Prostate gland (tissue), 2 donors: ENCODE data around the gene CDH22.

Source experiments
- POLR2A ChIP-seq: fragments of 450-650 bp; IDR thresholded peaks from one replicate; pipeline ENCODE4 v1.6.1; 2016; ENCODE audit warnings: antibody characterized with exemption, mild to moderate bottlenecking
- TF ChIP-seq, protein P1 (sequence below), 4 experiments: fragments of 200-600 bp in 2 of 4; fragments of 450-650 bp in 2 of 4; sonication (generic) in 2 of 4; IDR thresholded peaks; 1 replicate in 3 of 4; 2 replicates in 1 of 4; pipeline ENCODE4 v1.5.1; 2016 to 2019; ENCODE audit warnings: antibody characterized with exemption in 4 of 4, mild to moderate bottlenecking in 2 of 4, moderate library complexity in 2 of 4

DNA sequence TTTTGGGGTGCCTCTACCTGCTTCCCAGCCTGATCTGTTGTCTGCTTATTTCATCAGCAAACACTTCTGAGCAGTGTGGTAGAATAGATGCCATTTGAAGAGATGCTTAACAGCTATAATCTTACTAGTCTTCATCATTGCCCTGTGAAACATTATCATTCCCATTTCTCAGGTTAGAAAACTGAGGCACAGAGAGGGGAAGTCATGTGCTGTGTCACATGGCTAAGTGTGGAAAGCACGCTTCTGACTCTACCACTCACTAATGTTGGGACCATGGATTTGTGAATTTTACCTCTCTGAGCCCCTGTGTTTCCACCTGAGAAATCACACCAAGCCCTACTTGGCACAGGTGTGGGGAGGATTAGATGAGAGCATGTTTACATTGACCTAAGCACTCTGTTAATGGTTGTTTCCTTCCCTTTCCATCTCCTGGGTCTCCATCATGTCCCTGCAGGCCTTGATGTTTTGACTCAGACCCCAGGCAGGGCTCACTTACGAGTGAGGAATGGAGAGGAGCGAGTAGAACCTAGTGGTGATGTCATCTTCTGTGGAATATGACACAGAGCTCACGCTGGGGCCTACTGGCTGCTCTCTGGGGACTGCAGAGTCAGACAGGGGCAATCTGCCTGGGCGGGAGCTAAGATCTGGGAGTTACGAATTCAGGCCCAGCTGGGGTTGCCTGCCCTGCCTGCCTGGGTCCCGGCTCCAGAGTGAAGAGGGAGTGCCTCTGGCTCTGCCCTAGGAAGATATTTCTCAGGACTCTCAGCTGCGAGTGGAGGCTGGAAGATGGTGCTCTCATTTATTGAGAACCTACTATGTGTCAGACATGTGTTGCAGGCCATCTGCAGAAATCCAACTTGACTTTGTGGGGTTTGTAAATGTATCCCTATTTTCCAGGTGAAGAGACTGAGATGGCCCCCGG is 64.3 kb downstream of the CDH22 start:
- TF ChIP-seq, protein P1, sequence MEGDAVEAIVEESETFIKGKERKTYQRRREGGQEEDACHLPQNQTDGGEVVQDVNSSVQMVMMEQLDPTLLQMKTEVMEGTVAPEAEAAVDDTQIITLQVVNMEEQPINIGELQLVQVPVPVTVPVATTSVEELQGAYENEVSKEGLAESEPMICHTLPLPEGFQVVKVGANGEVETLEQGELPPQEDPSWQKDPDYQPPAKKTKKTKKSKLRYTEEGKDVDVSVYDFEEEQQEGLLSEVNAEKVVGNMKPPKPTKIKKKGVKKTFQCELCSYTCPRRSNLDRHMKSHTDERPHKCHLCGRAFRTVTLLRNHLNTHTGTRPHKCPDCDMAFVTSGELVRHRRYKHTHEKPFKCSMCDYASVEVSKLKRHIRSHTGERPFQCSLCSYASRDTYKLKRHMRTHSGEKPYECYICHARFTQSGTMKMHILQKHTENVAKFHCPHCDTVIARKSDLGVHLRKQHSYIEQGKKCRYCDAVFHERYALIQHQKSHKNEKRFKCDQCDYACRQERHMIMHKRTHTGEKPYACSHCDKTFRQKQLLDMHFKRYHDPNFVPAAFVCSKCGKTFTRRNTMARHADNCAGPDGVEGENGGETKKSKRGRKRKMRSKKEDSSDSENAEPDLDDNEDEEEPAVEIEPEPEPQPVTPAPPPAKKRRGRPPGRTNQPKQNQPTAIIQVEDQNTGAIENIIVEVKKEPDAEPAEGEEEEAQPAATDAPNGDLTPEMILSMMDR (IDR thresholded peaks at IDR 0.05), result no peak
- TF ChIP-seq POLR2A, result no peak
